NCI-H510A treated with DMSO at 0.1 percent for 48 hours (cell line): ENCODE results near the gene DNPH1.
A peak's percentile ranks its signal among the peaks of the same experiment; 100 is the strongest.

Experiments
- DNase-seq: peaks from one replicate; lab custom pipeline; 2025; lab: John Stamatoyannopoulos, UW

The DNPH1 gene

DNA sequence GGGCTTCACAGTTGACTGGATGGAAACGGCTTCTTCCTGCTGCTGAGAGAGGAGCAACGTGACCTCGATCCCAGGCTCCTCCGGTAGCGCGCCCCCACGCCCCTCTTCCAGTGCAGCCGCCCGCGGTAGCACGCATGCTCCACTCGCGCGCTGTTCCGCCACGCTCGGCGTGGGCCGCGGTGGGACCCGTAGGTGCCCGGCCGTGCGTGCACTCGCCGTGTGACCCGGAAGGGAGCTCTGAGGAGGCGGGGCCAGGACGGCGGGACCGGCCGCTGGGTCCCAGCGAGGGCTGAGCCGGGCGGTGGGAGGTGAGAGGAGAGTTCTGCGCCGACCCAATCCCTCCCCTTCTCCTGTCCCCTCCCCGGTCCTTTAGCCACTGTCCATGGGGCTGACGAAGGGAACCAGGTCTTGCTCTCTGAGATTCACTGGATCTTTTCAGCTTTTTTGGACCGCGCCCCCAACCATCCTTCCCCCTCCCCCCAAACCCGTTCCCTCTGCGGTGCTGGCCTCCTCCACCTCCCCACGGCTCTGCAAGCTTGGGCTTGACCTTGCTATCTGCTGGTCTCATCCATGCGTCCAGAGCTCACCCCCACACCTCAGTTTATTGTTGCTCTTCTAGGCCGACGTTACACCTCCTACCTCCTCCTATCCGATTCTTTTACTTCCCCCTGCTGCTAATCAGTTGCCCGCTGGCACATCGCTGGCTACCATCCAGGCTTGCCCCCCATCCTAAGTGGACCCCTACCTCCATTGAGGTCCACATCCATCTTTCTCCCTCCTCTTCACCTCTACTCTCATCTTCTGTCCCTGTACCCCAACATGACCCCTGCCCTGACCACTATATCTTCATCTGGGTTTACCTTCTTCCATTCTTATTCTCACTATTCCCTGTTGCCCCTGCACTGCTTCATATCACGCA lies 47.1 kb downstream of the DNPH1 start, which contains the start of gene CUL9:
Gene CUL9 (plus strand): TSS at position 255 of the 919 bp plus-strand sequence. CDS start 2,115 bp downstream, outside the sequence.
- DNase-seq: peak; percentile 89

DNA sequence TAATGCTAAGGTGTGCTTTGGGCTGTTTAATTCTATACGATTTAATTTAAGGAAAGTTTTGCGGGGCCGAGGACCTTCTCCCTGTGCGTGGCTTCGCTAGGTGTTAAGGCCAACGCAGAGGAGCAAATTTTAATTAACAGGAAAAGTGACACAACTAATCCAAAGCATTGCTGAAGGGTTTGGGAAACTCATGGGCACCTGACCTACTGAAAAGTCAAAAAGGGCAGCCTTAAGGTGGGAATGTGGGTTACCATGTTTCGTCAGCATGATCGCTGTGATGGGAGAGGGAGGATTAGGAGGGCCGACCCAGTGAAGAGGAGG lies 47.7 kb downstream of the DNPH1 start:
- DNase-seq: no peak

- no peak for DNase-seq
These were observed 48.3 kb downstream of the DNPH1 start for GRCh38 chr6:43180985-43181384.

DNA sequence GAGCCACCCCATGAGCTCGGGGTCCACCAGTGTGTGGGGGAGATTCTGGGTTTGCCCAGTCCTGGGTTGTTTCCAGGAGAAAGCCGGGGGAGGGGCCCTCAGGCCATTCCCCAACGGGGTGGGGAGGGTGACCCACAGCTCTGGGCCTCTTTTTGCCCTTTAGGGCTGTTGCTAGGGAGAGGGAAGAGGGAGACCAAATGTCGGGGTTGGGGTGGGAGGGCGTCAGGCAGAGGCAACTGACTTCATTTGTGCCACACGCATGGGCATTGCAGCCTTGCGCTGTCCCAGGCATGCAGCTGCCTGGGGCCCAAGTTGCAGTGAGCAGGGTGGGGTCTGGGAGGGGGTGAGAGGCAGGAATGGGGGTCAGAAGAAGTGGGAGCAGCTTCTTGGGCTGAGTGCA lies 49.2 kb downstream of the DNPH1 start:
- no peak for DNase-seq

DNA sequence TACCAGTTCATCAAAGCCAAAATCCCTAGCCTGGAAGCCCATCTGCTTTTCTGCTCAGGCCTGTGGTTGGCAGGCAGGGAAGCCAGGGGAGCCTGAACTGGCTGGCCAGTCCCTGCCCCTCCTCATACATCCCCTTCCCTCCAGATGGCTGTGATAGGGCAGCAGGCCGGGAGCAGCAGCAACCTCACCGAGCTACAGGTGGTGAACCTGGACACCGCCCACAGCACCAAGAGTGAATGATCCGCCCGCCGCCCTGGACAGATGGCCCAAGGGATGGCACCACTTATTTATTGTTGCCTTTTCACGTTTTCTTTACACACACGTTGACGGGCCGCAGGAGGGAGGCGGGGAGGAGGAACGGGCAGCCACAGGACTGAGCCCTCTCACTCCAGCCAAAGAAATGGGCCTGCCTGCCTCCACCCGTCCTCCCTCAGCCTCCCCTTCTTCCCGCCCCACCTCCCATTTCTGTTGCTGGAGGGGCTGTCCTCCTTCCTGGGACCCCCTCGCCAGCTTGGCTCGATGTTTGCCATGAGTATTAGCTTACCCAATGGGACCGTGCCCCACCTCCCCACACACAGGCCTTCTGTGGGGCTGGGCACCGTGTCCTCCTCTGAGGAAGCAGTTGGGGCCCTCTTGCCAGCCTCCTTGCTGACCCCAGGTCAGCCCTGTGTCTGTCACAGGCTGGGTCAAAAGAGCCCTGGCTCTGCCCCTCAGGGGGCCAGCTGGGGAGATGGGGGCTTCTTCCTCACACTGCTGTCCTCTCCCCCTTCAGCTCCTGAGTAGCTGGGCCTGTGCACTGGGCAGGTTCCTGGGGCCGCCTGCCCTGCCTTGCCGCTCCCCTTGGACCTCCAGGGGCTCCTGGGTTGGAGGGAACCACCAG lies 50.1 kb downstream of the DNPH1 start:
- no peak for DNase-seq

- DNase-seq: no peak
These were observed 51.1 kb downstream of the DNPH1 start for GRCh38 chr6:43178150-43178549.

DNA sequence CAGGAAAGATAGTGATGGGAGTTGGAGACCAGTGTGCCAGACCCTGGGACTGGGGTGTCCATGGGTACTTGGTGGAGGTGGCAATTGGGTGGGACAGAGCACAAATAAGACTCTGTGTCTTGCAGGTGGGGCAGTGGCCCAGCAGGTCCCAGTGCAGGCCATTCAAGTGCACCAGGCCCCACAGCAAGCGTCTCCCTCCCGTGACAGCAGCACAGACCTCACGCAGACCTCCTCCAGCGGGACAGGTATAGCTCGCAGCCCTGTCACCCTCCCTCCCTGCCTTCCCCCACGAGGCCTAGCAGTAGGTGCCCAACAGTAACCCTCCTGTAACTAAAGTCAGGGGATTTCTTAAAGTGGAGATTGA lies 52.9 kb downstream of the DNPH1 start:
- no peak for DNase-seq

DNA sequence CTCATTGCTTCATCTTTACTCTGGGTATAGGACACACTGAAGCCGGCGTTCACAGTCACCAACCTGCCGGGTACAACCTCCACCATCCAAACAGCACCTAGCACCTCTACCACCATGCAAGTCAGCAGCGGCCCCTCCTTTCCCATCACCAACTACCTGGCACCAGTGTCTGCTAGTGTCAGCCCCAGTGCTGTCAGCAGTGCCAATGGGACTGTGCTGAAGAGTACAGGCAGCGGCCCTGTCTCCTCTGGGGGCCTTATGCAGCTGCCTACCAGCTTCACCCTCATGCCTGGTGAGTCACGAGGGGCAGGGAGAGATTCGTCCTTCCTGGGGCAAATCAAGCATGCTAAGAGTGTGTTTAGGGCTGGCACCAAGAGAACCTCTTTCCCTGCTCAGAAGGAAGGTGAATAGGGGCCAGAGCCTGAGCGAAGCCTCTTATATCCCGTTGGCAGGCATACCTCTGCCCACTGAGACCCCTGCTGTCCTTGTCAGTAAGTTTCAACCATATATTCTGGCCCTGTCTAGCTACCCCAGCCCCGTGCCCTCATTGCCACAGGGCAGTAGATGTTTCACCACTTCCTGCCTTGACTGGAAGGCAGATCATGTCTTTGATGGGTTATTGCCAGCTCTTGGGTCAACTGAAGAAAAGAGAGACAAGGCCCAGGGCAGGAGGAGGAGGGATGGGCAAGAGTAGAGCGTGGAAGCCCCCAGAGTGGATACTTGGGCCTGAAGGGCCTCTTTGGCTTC lies 53.4 kb downstream of the DNPH1 start:
- no peak for DNase-seq
